ENCODE results near the gene PIAS4.

DNA sequence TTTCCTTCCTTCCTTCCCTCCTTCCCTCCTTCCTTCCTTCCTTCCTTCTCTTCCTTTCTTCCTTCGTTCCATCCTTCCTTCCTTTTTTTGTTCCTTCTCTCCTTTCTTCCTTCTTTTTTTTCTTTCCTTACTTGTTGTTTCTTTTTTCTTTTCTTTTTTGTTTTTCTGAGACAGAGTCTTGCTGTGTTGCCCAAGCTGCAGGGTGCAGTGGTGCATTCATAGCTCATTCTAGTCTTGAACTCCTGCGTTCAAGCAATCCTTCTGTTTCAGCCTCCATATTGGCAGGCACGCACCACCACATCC lies 16.8 kb upstream of the PIAS4 start:
- no peak for TF ChIP-seq CTCF (optimal IDR thresholded peaks at IDR 0.05 in 1 of 3, IDR thresholded peaks at IDR 0.05 in 1 of 3, conservative IDR thresholded peaks at IDR 0.05 in 1 of 3; ENCODE audit: extremely low read depth in 1 of 3, insufficient read depth in 2 of 3, low read length in 3 of 3)
- TF ChIP-seq EZH2 (IDR thresholded peaks at IDR 0.05; ENCODE audit: low read length), result no peak
